NOMO-1 (cell line): ENCODE measurements around the gene MAP6.

Experiments used
- DNase-seq, 2 experiments: peaks; one replicate each; lab custom pipeline; 2025; ENCODE audit not compliant: unreplicated experiment in 2 of 2; lab: John Stamatoyannopoulos, UW

Gene MAP6

GRCh38 chr11:75667255-75667830 lies 1.5 kb downstream of the MAP6 start:
- DNase-seq = no peak

GRCh38 chr11:75665990-75666389 lies 2.8 kb downstream of the MAP6 start:
- no peak for DNase-seq

GRCh38 chr11:75665126-75665525 lies 3.7 kb downstream of the MAP6 start:
- DNase-seq = no peak

- no peak for DNase-seq
These were observed 4.4 kb downstream of the MAP6 start for GRCh38 chr11:75664389-75664788.

DNA sequence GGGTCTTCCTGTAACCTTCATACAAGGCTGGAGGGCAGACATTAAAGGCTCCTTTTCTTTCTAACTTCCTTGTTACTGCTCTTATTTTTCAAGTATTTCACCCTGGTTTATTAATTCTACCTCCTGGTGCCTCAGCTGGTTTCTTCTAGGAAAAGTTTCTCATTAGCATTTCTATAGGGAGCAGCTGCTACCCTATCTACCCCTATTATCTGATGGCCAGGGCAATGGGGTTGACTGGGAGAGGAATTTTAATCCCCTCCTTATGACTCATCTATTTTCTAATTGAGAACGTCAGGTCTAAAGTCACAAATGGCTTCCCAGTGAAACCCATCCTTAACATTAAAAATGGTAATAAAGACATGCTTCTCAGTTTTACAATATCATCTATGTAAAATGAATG lies 5.0 kb downstream of the MAP6 start:
- DNase-seq = no peak

DNA sequence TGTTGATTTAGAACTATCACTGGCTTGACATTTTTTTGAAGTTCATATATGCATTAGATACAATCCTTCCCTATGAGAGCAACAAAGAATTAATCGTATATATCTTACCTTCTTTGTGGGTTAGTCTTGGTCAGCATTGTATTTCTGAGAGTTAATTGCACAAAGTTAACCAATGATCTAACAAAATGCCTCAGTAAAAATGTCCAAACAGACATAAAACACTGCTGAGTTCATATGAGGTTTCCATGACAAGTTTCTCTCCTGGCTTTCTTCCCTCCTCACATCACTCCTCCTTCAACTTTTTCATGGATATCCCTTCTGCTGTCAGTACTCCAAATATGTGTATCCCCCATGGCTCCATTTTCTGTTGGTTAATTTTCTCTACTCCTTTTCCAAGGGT lies 9.0 kb downstream of the MAP6 start:
- no peak for DNase-seq

DNA sequence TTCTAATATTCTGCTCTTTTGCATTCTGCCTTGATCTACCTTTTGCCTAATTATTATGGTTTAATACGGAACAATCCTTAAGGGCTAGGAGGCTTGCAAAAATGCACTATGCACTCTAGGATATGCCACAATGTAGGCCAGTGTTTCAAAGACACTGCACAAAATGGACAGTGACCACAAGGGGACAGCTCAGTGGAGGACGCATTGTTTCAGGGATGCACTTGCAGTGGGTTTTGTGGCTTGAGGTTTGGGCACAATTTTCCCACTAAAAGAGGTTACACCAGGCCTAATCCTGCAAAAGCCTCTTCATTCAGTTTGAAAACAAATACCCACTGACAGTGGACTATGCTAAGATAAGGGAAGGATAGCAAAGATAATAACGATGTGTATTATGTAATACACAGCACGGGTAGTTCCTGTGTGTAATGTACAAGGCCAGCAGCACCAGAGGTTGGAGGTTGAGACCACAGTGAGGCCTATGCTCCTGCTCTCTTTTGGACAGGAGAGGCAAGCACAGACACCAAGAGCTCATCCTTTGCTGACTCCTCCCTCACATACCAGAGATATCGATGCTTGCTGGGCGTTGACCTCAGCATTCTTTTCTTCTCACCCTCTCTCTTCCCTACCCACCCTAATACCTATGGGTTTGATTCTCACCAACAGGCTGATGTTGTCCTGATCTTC lies 12.7 kb downstream of the MAP6 start:
- DNase-seq = no peak

DNA sequence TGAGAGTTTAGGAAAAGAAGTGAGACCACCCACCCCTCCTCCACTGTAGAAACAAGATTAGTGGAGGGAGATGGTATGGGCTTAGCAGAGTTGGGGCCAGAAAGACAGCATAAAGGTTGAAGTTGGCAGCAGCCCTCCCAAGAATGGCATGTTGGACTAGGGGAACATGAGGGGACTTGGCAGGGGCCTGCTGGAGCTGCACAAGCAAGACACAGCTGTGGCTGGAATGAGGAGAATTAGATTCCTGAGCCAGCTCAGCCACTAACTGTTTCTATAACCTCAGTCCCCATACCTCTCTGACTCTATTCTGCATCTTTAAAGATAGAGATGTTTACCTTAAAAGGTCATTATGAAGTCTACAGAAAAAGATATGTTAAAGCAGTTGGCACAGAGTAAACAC lies 13.2 kb downstream of the MAP6 start:
- no peak for DNase-seq

- no peak for DNase-seq
These were observed 14.5 kb downstream of the MAP6 start for GRCh38 chr11:75654314-75654713.

- no peak for DNase-seq
These were observed 15.3 kb downstream of the MAP6 start for GRCh38 chr11:75653532-75653931.

GRCh38 chr11:75652936-75653335 lies 15.9 kb downstream of the MAP6 start:
- DNase-seq = no peak

GRCh38 chr11:75651218-75651617 lies 17.6 kb downstream of the MAP6 start:
- DNase-seq = no peak

GRCh38 chr11:75650167-75650723 lies 18.6 kb downstream of the MAP6 start:
- no peak for DNase-seq

DNA sequence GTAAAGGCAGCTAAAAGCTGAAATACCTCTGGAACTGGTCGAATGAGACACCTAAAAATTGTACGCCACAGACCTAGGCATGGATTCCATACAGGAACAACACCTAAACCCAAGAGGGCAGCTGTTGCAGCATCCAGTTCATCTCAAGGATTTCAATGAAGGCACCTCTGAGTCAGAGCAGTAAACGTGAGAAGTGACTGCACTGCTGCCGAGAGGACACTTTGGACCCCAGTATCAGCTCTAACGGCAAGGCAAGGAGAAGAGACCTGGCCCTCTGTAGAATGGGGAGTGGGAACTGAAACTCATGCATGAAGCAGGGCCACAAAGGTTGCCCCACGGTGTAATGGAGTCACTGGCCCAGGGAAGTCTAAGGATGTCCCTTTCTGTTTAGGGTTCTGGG lies 23.9 kb downstream of the MAP6 start:
- no peak for DNase-seq

DNA sequence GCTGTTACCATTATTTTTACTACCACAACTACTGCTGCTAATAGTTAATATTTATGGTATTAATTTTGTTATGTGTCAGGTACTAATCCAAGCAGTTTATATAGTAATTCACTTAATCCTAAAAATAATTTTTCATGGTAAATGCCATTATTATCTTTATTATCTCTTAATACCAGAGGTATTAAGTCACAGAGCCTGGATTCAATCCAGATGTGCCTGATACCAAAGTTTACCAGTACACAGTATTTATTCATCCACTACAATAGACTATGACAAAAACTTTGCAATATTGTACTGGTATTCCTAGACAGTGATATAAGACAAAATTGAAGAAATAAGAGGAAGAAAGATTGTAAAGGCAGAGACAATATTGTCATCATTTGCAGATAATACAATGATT lies 24.5 kb downstream of the MAP6 start:
- no peak for DNase-seq

DNA sequence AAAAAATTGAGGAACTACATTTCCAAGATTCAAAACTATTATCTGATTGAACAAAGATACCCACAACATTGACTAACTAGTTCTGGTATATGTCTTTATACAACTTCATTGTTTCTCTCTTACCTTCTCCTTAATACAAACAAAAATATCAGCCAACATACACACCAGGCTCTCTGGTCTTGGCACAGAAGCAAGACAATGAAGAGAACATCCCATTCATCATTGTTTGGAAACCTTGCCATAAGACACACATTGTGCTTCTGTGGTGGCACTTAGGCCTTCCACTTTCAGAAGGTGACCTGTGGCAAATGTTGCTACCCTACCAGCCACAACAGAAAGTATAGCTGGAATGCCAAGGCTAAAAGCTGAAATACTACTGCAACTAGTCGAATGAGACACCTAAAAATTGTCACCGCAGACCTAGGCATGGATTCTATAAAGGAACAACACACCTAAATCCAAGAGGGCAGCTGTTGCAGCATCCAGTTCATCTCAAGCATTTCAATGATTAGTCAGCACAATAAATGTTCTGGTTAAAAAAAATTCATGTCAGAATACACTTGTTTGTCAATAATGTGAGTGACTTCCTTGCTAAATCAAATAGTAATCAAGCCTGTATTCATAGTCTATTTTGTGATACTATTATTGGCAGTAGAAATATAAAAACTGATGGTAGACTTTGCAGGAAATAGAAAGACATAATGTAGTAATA lies 26.3 kb downstream of the MAP6 start:
- no peak for DNase-seq

DNA sequence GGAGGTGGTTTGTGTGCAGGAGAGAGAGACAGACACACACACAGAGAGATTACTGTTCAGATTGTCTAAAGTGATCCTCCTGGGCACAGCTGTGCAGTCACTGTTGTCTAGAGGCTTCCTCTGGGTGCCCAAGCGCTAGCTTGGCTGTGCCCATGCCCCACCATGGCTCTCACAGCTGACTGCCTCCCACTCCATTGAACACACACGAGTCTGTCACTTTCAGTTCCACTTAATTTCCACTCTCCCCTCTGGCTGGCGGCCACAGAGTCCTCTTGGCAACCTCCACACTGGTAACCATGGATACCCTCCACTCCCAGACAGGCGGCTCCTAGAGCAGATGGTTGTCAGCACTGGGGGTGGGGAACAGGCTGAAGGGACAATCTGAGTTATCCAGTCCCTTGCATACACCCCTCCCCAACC lies 29.1 kb downstream of the MAP6 start:
- peak; percentile 36 to 66 for DNase-seq

- no peak for DNase-seq
These were observed 30.8 kb downstream of the MAP6 start for GRCh38 chr11:75637998-75638397.

DNA sequence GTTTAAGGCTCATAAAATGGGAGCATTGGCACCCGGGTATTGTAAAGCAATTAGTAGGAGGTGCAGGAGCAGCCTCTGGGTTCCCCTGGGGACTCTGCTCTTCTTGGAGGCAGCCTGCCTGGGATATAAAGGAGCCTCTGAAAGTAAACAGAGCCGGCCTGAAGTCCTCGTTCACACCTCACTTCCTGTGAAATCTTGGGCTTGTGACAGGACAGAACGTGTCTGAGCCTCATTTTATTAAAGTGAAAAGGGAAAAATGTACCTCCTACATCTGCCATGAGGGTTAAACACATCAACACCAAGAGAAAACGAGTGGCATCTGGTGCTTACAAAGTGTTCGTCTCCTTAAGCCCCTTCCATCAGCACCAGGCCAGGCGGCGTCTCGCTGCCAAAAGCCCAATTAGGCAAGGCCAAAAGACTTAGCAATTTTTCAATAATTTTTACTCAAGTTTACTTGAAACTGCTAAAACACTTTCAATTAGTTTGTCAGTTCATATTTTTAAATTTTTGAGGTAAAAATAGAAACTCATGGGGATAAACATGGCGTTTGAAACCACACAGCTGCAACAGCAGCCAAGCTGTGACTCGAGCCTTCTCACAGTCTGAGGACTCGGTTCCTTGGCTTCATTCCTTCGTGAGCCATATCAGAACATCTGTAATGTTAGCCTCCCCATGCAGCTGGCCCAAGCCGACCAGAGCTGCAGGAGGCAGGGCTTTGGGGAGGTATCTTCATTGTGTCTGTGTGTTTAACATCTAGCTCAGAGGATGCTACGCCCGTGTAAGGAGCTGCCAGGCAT lies 33.6 kb downstream of the MAP6 start:
- no peak for DNase-seq

GRCh38 chr11:75633409-75634066 lies 35.3 kb downstream of the MAP6 start:
- DNase-seq = no peak

DNA sequence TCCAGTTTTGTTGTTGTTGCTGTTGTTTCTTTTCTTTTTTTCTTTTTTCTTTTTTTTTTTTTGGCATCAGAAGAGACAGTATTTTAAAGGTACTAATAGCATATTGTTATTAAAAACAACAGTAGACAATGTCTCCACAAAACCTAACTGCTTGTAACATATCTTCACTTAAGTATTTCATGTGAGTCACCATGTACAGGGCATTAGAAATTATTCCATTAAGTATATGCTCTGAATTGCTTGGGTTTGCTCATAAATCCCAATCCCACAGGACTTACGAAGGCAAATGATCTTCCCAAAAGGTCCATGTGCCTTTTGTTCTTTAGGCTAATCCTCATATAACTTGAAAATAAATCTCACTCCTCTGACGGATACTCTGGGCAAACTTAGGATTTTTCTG lies 35.9 kb downstream of the MAP6 start:
- no peak for DNase-seq
